Measurements from ENCODE around the gene POFUT1. TPM values are rescaled to one million over a fixed set of nuclear protein-coding genes. Genes with fewer than 3 reads are reported as not detected.

POFUT1 gene
- total RNA-seq, 1 donor from 2014 or later: 60.6 TPM

DNA sequence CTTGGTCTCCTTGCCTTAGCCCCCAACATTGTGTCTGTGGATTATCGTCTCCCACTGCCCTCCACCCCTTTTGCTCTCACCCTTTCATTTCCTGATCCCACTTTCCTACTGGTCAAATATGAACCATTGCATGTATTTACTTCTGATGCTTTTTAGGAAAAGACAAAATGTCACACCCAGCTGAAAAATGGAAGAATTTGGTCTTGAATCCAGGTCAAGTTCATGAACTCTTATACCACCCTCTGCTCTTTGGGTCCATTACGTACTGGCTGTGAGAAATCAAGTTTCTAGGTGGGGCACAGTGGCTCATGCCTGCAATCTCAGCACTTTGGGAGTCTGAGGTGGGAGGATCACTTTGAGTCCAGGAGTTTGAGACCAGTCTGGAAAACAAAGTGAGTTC is 54.0 kb downstream of the POFUT1 start:
- H3K27me3 Mint-ChIP-seq (ENCODE audit: low read depth, unreplicated experiment): peaks cover 4% of the 10 kb centered on the region
- Histone ChIP-seq H3K79me2 (ENCODE audit: insufficient read depth, low read length) (no peaks in the 10 kb centered on the region), H3K4me1 (ENCODE audit: insufficient read depth, low read length) (no peaks in the 10 kb centered on the region), H3K9me3 (ENCODE audit: insufficient read depth, low read depth, low read length) (no peaks in the 10 kb centered on the region), H3K27ac (ENCODE audit: low read depth, low read length) (no peak overlapping the region), H3K27me3 (ENCODE audit: insufficient read depth, low read length) (no peaks in the 10 kb centered on the region), H2AFZ (ENCODE audit: low read depth, low read length) (no peak overlapping the region), H3K4me3 (ENCODE audit: insufficient read depth, low read depth, low read length) (no peak overlapping the region), H3K4me2 (ENCODE audit: low read length) (no peak overlapping the region), H3K9ac (ENCODE audit: low read length) (no peak overlapping the region), H4K20me1 (ENCODE audit: insufficient read depth, low read length) (no peaks in the 10 kb centered on the region), H3K36me3 (ENCODE audit: insufficient read depth, low read length) (no peaks in the 10 kb centered on the region)
- no peaks in the 10 kb centered on the region for H3K4me1 Mint-ChIP-seq (ENCODE audit: low read depth, unreplicated experiment)
- H3K9me3 Mint-ChIP-seq (ENCODE audit: unreplicated experiment): no peaks in the 10 kb centered on the region
- TF ChIP-seq, protein P1, sequence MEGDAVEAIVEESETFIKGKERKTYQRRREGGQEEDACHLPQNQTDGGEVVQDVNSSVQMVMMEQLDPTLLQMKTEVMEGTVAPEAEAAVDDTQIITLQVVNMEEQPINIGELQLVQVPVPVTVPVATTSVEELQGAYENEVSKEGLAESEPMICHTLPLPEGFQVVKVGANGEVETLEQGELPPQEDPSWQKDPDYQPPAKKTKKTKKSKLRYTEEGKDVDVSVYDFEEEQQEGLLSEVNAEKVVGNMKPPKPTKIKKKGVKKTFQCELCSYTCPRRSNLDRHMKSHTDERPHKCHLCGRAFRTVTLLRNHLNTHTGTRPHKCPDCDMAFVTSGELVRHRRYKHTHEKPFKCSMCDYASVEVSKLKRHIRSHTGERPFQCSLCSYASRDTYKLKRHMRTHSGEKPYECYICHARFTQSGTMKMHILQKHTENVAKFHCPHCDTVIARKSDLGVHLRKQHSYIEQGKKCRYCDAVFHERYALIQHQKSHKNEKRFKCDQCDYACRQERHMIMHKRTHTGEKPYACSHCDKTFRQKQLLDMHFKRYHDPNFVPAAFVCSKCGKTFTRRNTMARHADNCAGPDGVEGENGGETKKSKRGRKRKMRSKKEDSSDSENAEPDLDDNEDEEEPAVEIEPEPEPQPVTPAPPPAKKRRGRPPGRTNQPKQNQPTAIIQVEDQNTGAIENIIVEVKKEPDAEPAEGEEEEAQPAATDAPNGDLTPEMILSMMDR (IDR thresholded peaks at IDR 0.05; ENCODE audit: insufficient read depth, low read depth, low read length): no peak
- TF ChIP-seq EZH2 (IDR thresholded peaks at IDR 0.05; ENCODE audit: insufficient read depth, low read length): no peak
- no peaks in the 10 kb centered on the region for H3K36me3 Mint-ChIP-seq (ENCODE audit: low read depth, unreplicated experiment)
- no peak overlapping the region for H3K4me3 Mint-ChIP-seq (ENCODE audit: unreplicated experiment)
- no peak overlapping the region for H3K27ac Mint-ChIP-seq (ENCODE audit: unreplicated experiment)
- no peak for FAIRE-seq
- DNase-seq (ENCODE audit: low read depth): no peak

DNA sequence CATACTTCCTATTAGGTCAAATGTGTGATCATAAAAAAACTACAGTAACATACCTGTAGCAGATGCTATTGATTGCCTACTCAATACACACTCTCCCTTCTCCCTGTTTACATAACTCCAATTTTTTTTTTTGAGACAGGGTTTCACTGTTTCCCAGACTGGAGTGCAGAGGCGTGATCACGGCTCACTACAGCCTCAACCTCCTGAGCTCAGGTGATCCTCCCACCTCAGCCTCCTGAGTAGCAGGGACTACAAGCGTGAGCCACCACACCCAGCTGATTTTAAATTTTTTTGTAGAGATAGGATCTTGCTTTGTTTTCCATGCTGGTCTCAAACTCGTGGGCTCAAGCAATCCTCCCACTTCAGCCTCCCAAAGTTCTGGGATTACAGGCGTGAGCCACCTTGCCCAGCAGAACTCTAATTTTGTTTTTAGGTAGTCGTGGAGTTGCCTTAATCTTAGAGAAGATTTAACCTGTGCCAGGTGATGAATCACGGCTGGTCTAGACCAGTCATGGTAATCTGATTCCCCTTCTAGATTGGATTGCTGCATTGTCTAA is 55.8 kb downstream of the POFUT1 start:
- H3K4me2 ChIP-seq (ENCODE audit: low read length): no peak overlapping the region

DNA sequence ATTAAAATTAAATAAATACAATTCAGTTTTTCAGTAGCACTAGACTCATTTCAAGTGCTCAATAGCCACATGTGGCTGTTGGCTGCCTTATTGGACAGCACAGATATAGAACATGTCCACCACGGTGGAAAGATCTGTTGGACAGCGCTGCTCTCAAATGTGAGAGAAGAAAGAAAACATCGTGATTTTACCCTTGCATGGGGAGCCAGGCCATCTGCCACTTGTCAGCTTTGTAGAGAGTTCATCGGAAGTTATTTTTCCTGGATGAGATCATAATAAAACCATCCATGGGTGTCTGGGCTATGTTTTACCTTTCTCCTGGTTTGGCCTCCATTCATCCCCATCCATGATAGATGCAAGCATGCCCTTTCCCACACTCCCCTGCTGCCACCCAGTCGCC is 63.9 kb downstream of the POFUT1 start:
- DNase-seq (ENCODE audit: low read depth): no peak
- no peaks in the 10 kb centered on the region for H3K4me1 Mint-ChIP-seq (ENCODE audit: low read depth, unreplicated experiment)
- Histone ChIP-seq H4K20me1 (ENCODE audit: insufficient read depth, low read length) (no peaks in the 10 kb centered on the region), H3K4me2 (ENCODE audit: low read length) (no peak overlapping the region), H3K36me3 (ENCODE audit: insufficient read depth, low read length) (no peaks in the 10 kb centered on the region), H3K79me2 (ENCODE audit: insufficient read depth, low read length) (no peaks in the 10 kb centered on the region), H3K27me3 (ENCODE audit: insufficient read depth, low read length) (no peaks in the 10 kb centered on the region), H3K9me3 (ENCODE audit: insufficient read depth, low read depth, low read length) (no peaks in the 10 kb centered on the region), H2AFZ (ENCODE audit: low read depth, low read length) (no peak overlapping the region), H3K9ac (ENCODE audit: low read length) (no peak overlapping the region), H3K27ac (ENCODE audit: low read depth, low read length) (no peak overlapping the region), H3K4me1 (ENCODE audit: insufficient read depth, low read length) (no peaks in the 10 kb centered on the region), H3K4me3 (ENCODE audit: insufficient read depth, low read depth, low read length) (no peak overlapping the region)
- H3K27ac Mint-ChIP-seq (ENCODE audit: unreplicated experiment): no peak overlapping the region
- H3K9me3 Mint-ChIP-seq (ENCODE audit: unreplicated experiment): no peaks in the 10 kb centered on the region
- TF ChIP-seq EZH2 (IDR thresholded peaks at IDR 0.05; ENCODE audit: insufficient read depth, low read length): no peak
- TF ChIP-seq, protein P1 (IDR thresholded peaks at IDR 0.05; ENCODE audit: insufficient read depth, low read depth, low read length): no peak
- H3K36me3 Mint-ChIP-seq (ENCODE audit: low read depth, unreplicated experiment): no peaks in the 10 kb centered on the region
- no peak overlapping the region for H3K4me3 Mint-ChIP-seq (ENCODE audit: unreplicated experiment)
- FAIRE-seq: no peak
- H3K27me3 Mint-ChIP-seq (ENCODE audit: low read depth, unreplicated experiment): peaks cover 4% of the 10 kb centered on the region

More for the DNA sequence above, 55.8 kb downstream of the POFUT1 start:
- Mint-ChIP-seq H3K9me3 (ENCODE audit: unreplicated experiment) (no peaks in the 10 kb centered on the region), H3K4me3 (ENCODE audit: unreplicated experiment) (no peak overlapping the region), H3K4me1 (ENCODE audit: low read depth, unreplicated experiment) (no peaks in the 10 kb centered on the region), H3K27ac (ENCODE audit: unreplicated experiment) (no peak overlapping the region), H3K27me3 (ENCODE audit: low read depth, unreplicated experiment) (peaks cover 4% of the 10 kb centered on the region), H3K36me3 (ENCODE audit: low read depth, unreplicated experiment) (no peaks in the 10 kb centered on the region)
- no peaks in the 10 kb centered on the region for H3K4me1 ChIP-seq (ENCODE audit: insufficient read depth, low read length)
- H3K36me3 ChIP-seq (ENCODE audit: insufficient read depth, low read length): no peaks in the 10 kb centered on the region
- TF ChIP-seq, protein P1 (IDR thresholded peaks at IDR 0.05; ENCODE audit: insufficient read depth, low read depth, low read length): no peak
- no peak overlapping the region for H3K9ac ChIP-seq (ENCODE audit: low read length)
- FAIRE-seq (no peak), DNase-seq (ENCODE audit: low read depth) (no peak)
- no peak overlapping the region for H3K4me3 ChIP-seq (ENCODE audit: insufficient read depth, low read depth, low read length)
- H3K9me3 ChIP-seq (ENCODE audit: insufficient read depth, low read depth, low read length): no peaks in the 10 kb centered on the region
- H2AFZ ChIP-seq (ENCODE audit: low read depth, low read length): no peak overlapping the region
- H4K20me1 ChIP-seq (ENCODE audit: insufficient read depth, low read length): no peaks in the 10 kb centered on the region
- H3K27ac ChIP-seq (ENCODE audit: low read depth, low read length): no peak overlapping the region
- H3K27me3 ChIP-seq (ENCODE audit: insufficient read depth, low read length): no peaks in the 10 kb centered on the region
- no peaks in the 10 kb centered on the region for H3K79me2 ChIP-seq (ENCODE audit: insufficient read depth, low read length)

All from astrocyte (in vitro differentiated cells and primary cell).